HepG2 (cell line): ENCODE measurements around the gene CCNB1IP1. TPM values are rescaled to one million over a fixed set of nuclear protein-coding genes. Genes with fewer than 3 reads are reported as not detected.

Source experiments
- CEBPG ChIP-seq: IDR thresholded peaks from 2 replicates; pipeline ENCODE4 v1.6.1; 2016
- CREM ChIP-seq, 2 experiments: sonication (generic) in 1 of 2; formaldehyde crosslinking in 1 of 2; IDR thresholded peaks; 2 replicates each; pipeline versions ENCODE4 v1.4.0 to v1.6.1; 2016 to 2020; ENCODE audit warnings: antibody characterized with exemption in 1 of 2, mild to moderate bottlenecking in 1 of 2, missing genetic modification reagents in 1 of 2
- ELF4 ChIP-seq: sonication (generic); formaldehyde crosslinking; IDR thresholded peaks from 2 replicates; pipeline ENCODE4 v1.5.0; 2020; ENCODE audit warnings: missing genetic modification reagents, mild to moderate bottlenecking, moderate library complexity, borderline replicate concordance
- HMG20B ChIP-seq: conservative IDR thresholded peaks from 2 replicates; pipeline ENCODE4 v1.6.1; 2016; ENCODE audit warnings: missing genetic modification reagents, missing compliant biosample characterization
- HOXD1 ChIP-seq: sonication (generic); formaldehyde crosslinking; IDR thresholded peaks from 2 replicates; pipeline ENCODE4 v1.5.0; 2020; ENCODE audit warnings: missing genetic modification reagents
- KDM3A ChIP-seq: IDR thresholded peaks from 2 replicates; pipeline ENCODE4 v1.6.1; 2018; ENCODE audit warnings: low read depth, missing compliant biosample characterization
- KLF13 ChIP-seq: sonication (generic); formaldehyde crosslinking; IDR thresholded peaks from 2 replicates; pipeline ENCODE4 v1.4.0; 2020; ENCODE audit warnings: mild to moderate bottlenecking, missing genetic modification reagents
- LRRFIP1 ChIP-seq: sonication (generic); formaldehyde crosslinking; conservative IDR thresholded peaks from 2 replicates; pipeline ENCODE4 v1.4.0; 2020; ENCODE audit warnings: missing genetic modification reagents
- MXD3 ChIP-seq: IDR thresholded peaks from 2 replicates; pipeline ENCODE4 v1.6.1; 2016; ENCODE audit warnings: mild to moderate bottlenecking, missing biosample characterization, missing genetic modification reagents
- PHF8 ChIP-seq: sonication (generic); formaldehyde crosslinking; IDR thresholded peaks from 2 replicates; pipeline ENCODE4 v1.5.0; 2020; ENCODE audit warnings: missing genetic modification reagents
- PRDM10 ChIP-seq: sonication (generic); formaldehyde crosslinking; IDR thresholded peaks from 2 replicates; pipeline ENCODE4 v1.4.0; 2020; ENCODE audit warnings: low read depth, missing genetic modification reagents
- PREB ChIP-seq: sonication (generic); formaldehyde crosslinking; IDR thresholded peaks from 2 replicates; pipeline ENCODE4 v1.4.0; 2020; ENCODE audit warnings: missing genetic modification reagents
- SOX6 ChIP-seq, 2 experiments: fragments of 450-650 bp in 1 of 2; sonication (generic) in 1 of 2; formaldehyde crosslinking in 1 of 2; IDR thresholded peaks; 2 replicates each; pipeline versions ENCODE4 v1.4.0 to v1.6.1; 2017 to 2020; ENCODE audit warnings: antibody characterized with exemption in 1 of 2, mild to moderate bottlenecking in 1 of 2, missing genetic modification reagents in 1 of 2
- ZBTB46 ChIP-seq: sonication (generic); formaldehyde crosslinking; IDR thresholded peaks from 2 replicates; pipeline ENCODE4 v1.4.0; 2020; ENCODE audit warnings: mild to moderate bottlenecking, missing genetic modification reagents, borderline replicate concordance
- ZBTB8A ChIP-seq: sonication (generic); formaldehyde crosslinking; IDR thresholded peaks from 2 replicates; pipeline ENCODE4 v1.4.0; 2020; ENCODE audit warnings: mild to moderate bottlenecking, low read depth, missing genetic modification reagents, borderline replicate concordance
- ZC3H13 ChIP-seq: sonication (generic); formaldehyde crosslinking; IDR thresholded peaks from 2 replicates; pipeline ENCODE4 v1.8.1; 2023; ENCODE audit warnings: mild to moderate bottlenecking, missing genetic modification reagents, moderate library complexity
- ZNF512 ChIP-seq: sonication (generic); formaldehyde crosslinking; IDR thresholded peaks from 2 replicates; pipeline ENCODE4 v1.4.0; 2020; ENCODE audit warnings: mild to moderate bottlenecking, missing genetic modification reagents
- ZSCAN22 ChIP-seq: sonication (generic); formaldehyde crosslinking; IDR thresholded peaks from 2 replicates; pipeline ENCODE4 v1.4.0; 2020; ENCODE audit warnings: mild to moderate bottlenecking, missing genetic modification reagents
- polyA plus RNA-seq, 8 experiments: library from polyadenylated mRNA; depleted of rRNA in 3 of 8; stranded (reverse) in 7 of 8; unstranded in 1 of 8; fragments of >200 nt; fragmentation: Illumina TruSeq in 4 of 8; extraction: Trizol in 4 of 8; gene quantifications; 2 replicates each; pipeline versions ENCODE4 v1.2.1 to v1.2.3, GENCODE V29; 2011 to 2016; ENCODE audit warnings: low read depth in 4 of 8, missing spikeins in 1 of 8, mixed read lengths in 1 of 8; ENCODE audit not compliant: insufficient read depth in 1 of 8
- total RNA-seq, 5 experiments: library from RNA; depleted of rRNA; stranded (reverse); fragments of >200 nt; fragmentation: Illumina TruSeq; extraction: Trizol; gene quantifications; 2 replicates each; pipeline ENCODE4 v1.2.3, GENCODE V29; 2016; ENCODE audit warnings: low read depth in 1 of 5

The CCNB1IP1 gene
- total and polyA plus RNA-seq, 2 of the 13 experiments (the other 11 are each of a cell fraction or from before 2014, with no cell fraction given) = 98.3 to 125 TPM

- TF ChIP-seq LRRFIP1 (CRISPR knock-in tag) = no peak
- TF ChIP-seq PHF8 = no peak
- no peak for TF ChIP-seq SOX6 (IDR thresholded peaks at IDR 0.05)
- no peak for TF ChIP-seq SOX6 (CRISPR knock-in tag; IDR thresholded peaks at IDR 0.05)
- no peak for TF ChIP-seq KLF13
- TF ChIP-seq CEBPG = 0 out of 2 replicates have a peak, but pooled peaks have one; percentile 35
- TF ChIP-seq HOXD1 (CRISPR knock-in tag) = no peak
- no peak for TF ChIP-seq HMG20B
- no peak for TF ChIP-seq PREB
- TF ChIP-seq ZNF512 (CRISPR knock-in tag) = no peak
- TF ChIP-seq ELF4 = no peak
- no peak for TF ChIP-seq ZSCAN22 (CRISPR knock-in tag)
- TF ChIP-seq ZC3H13 (CRISPR knock-in tag) = no peak
- TF ChIP-seq ZBTB46 (CRISPR knock-in tag) = no peak
- TF ChIP-seq PRDM10 (CRISPR knock-in tag) = 0 out of 2 replicates have a peak, but pooled peaks have one; percentile 18
- no peak for TF ChIP-seq CREM (IDR thresholded peaks at IDR 0.05)
- TF ChIP-seq CREM (CRISPR knock-in tag; IDR thresholded peaks at IDR 0.05) = no peak
- TF ChIP-seq KDM3A (CRISPR knock-in tag) = peak; percentile 72; the same call in 1 of the 2 replicates
- TF ChIP-seq ZBTB8A (CRISPR knock-in tag) = no peak
- 0 out of 2 replicates have a peak, but pooled peaks have one; percentile 31 for TF ChIP-seq MXD3 (CRISPR knock-in tag)
Observed at GRCh38 chr14:20376071-20376588, 43.1 kb upstream of the CCNB1IP1 start (continued).
